ENCODE data around the gene ZNF655. TPM values are rescaled to one million over a fixed set of nuclear protein-coding genes. Genes with fewer than 3 reads are reported as not detected.
"Not testable (repeated sequence)": the region's sequence is repeated elsewhere in the genome, so short reads cannot be mapped to it uniquely, and the experiment has no call there.

ZNF655 gene
- total and polyA plus RNA-seq, 7 experiments from 2014 or later: 65.8 to 165 (median 150) TPM

DNA sequence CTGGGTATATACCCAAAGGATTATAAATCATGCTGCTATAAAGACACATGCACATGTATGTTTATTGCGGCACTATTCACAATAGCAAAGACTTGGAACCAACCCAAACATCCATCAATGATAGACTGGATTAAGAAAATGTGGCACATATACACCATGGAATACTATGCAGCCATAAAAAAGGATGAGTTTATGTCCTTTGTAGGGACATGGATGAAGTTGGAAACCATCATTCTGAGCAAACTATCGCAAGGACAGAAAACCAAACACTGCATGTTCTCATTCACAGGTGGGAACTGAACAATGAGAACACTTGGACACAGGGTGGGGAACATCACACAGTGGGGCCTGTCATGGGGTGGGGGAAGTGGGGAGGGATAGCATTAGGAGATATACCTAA, 8.9 kb upstream of the ZNF655 start:
- H3K4me1 ChIP-seq (ENCODE audit: control insufficient read depth in 2 of 2, insufficient read depth in 2 of 2, low read length in 2 of 2): peaks cover 11 to 15% of the 10 kb centered on the region in 2 donors
- Mint-ChIP-seq H3K9me3 (peaks cover 3 to 21% (median 5%) of the 10 kb centered on the region in 11 donors), H3K4me1 (peaks cover 11 to 42% (median 34%) of the 10 kb centered on the region in 7 donors), H3K36me3 (peaks cover 6 to 48% (median 23%) of the 10 kb centered on the region in 5 donors), H3K27ac (peak overlapping the region in 1 of 9 donors; percentile 51)
- H3K9me3 ChIP-seq (ENCODE audit: control insufficient read depth in 2 of 3, low read length in 3 of 3); intact Hi-C loops (cut with micrococcal nuclease); CTCF ChIA-PET; H3K27me3 Mint-ChIP-seq; DNase-seq; H3K27me3 ChIP-seq (ENCODE audit: control insufficient read depth in 2 of 2, insufficient read depth in 2 of 2, low read length in 2 of 2); ATAC-seq; H3K4me3 Mint-ChIP-seq; H3K27ac ChIP-seq (ENCODE audit: low read depth, low read length); H3K4me3 ChIP-seq (ENCODE audit: low read length): not testable (repeated sequence)
- H3K36me3 ChIP-seq (ENCODE audit: control insufficient read depth in 2 of 3, insufficient read depth in 3 of 3, low read length in 3 of 3): peaks cover 0 to 19% (median 0%) of the 10 kb centered on the region in 3 experiments
- POLR2A ChIA-PET: interaction anchor here (0.6 to 1.7 kb wide), 2 partner anchors 9 to 609 kb away, joined by 3 to 10 read pairs; partner anchors contain the start of gene ZNF655

DNA sequence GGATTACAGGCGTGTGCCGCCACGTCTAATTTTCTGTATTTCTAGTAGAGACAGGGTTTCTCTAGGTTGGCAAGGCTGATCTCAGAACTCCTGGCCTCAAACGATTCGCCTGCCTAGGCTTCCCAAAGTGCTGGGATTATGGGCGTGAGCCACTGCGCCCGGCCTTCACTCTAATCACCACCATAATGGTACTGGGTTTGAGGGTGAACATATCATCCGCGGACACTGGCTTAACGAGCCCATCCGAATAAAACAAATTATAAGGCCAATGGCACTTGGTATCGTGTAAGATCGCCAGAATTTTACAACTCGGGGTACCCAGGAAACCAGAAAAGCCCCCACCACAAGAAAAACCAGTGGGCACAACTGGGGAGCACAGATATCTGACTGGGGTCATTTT, 7.1 kb upstream of the ZNF655 start:
- H3K9me3 ChIP-seq (ENCODE audit: control insufficient read depth in 2 of 3, low read length in 3 of 3): no peaks in the 10 kb centered on the region
- peak overlapping the region; percentile 95 for H3K27ac ChIP-seq (ENCODE audit: low read depth, low read length)
- peak in 3 of 9 donors; percentile 8 to 13 (median 9) for DNase-seq
- Mint-ChIP-seq H3K27ac (peak overlapping the region; percentile 73 to 98 (median 95)), H3K27me3 (no peaks in the 10 kb centered on the region), H3K9me3 (peaks cover 3 to 18% (median 4%) of the 10 kb centered on the region in 11 donors), H3K4me1 (peaks cover 23 to 56% (median 45%) of the 10 kb centered on the region in 7 donors), H3K36me3 (peaks cover 6 to 59% (median 26%) of the 10 kb centered on the region in 5 donors), H3K4me3 (peak overlapping the region; percentile 85 to 95 (median 90))
- CTCF ChIA-PET: no interaction called here
- intact Hi-C loops (cut with micrococcal nuclease): loop anchor here (5.0 to 10.0 kb wide), 2 partner anchors 553 to 1286 kb away; partner anchors contain the start of genes AP4M1 (in 1 of the 2) and MCM7 (in 1 of the 2)
- peak; percentile 3 for ATAC-seq
- H3K27me3 ChIP-seq (ENCODE audit: control insufficient read depth in 2 of 2, insufficient read depth in 2 of 2, low read length in 2 of 2): no peaks in the 10 kb centered on the region
- H3K4me3 ChIP-seq (ENCODE audit: low read length): peak overlapping the region; percentile 93
- H3K4me1 ChIP-seq (ENCODE audit: control insufficient read depth in 2 of 2, insufficient read depth in 2 of 2, low read length in 2 of 2): peaks cover 15 to 21% of the 10 kb centered on the region in 2 donors
- peaks cover 0 to 30% (median 0%) of the 10 kb centered on the region in 3 experiments for H3K36me3 ChIP-seq (ENCODE audit: control insufficient read depth in 2 of 3, insufficient read depth in 3 of 3, low read length in 3 of 3)
- POLR2A ChIA-PET: interaction anchor here (0.7 to 1.7 kb wide), 11 partner anchors 8 to 368 kb away, joined by 3 to 12 read pairs (median 5); partner anchors contain the start of genes TRIM4, ZKSCAN5, ZNF394 and ZNF655

- Histone ChIP-seq H3K36me3 (ENCODE audit: control insufficient read depth in 2 of 3, insufficient read depth in 3 of 3, low read length in 3 of 3) (peaks cover 0 to 30% (median 0%) of the 10 kb centered on the region in 3 experiments), H3K27me3 (ENCODE audit: control insufficient read depth in 2 of 2, insufficient read depth in 2 of 2, low read length in 2 of 2) (no peaks in the 10 kb centered on the region), H3K27ac (ENCODE audit: low read depth, low read length) (peak within 1 kb of the TSS; percentile 95), H3K4me3 (ENCODE audit: low read length) (peak within 1 kb of the TSS; percentile 93), H3K4me1 (ENCODE audit: control insufficient read depth in 2 of 2, insufficient read depth in 2 of 2, low read length in 2 of 2) (peaks cover 17 to 23% of the 10 kb centered on the region in 2 donors), H3K9me3 (ENCODE audit: control insufficient read depth in 2 of 3, low read length in 3 of 3) (no peaks in the 10 kb centered on the region)
- peak; percentile 62 to 88 (median 83) for DNase-seq
- Mint-ChIP-seq H3K36me3 (peaks cover 6 to 54% (median 21%) of the 10 kb centered on the region in 5 donors), H3K27me3 (no peaks in the 10 kb centered on the region), H3K4me3 (peak within 1 kb of the TSS; percentile 85 to 95 (median 90)), H3K9me3 (peaks cover 3 to 15% (median 4%) of the 10 kb centered on the region in 11 donors), H3K27ac (peak within 1 kb of the TSS; percentile 73 to 98 (median 95)), H3K4me1 (peaks cover 23 to 62% (median 48%) of the 10 kb centered on the region in 7 donors)
- ChIA-PET CTCF (interaction anchor here (0.6 kb wide), 1 partner anchor 439 kb away, joined by 3 read pairs; no protein-coding TSS in a partner anchor), POLR2A (interaction anchor here (0.6 to 1.4 kb wide), 12 partner anchors 9 to 1062 kb away, joined by 3 to 12 read pairs (median 4); partner anchors contain the start of genes TRIM4, ZKSCAN5, ZNF394 and ZSCAN25)
- peak; percentile 99 for ATAC-seq
- intact Hi-C loops (cut with micrococcal nuclease): loop anchor here (1.0 to 10.0 kb wide), 7 partner anchors 48 to 1285 kb away; partner anchors contain the start of genes ZKSCAN5 (in 2 of the 2), ZNF394 (in 2 of the 2), AP4M1 (in 1 of the 2) and BUD31 (in 1 of the 2)
Observed at GRCh38 chr7:99551767-99552463, 6.5 kb upstream of the ZNF655 start, which contains the start of gene FAM200A. Gene FAM200A (minus strand): TSS chr7:99552114. CDS start chr7:99548407, 3,707 bp downstream.

GRCh38 chr7:99553039-99553438, 5.4 kb upstream of the ZNF655 start:
- Mint-ChIP-seq H3K36me3 (peaks cover 4 to 53% (median 15%) of the 10 kb centered on the region in 5 donors), H3K4me1 (peaks cover 23 to 73% (median 59%) of the 10 kb centered on the region in 7 donors), H3K4me3 (peak overlapping the region; percentile 23 to 92 (median 48)), H3K27ac (peak overlapping the region in 8 of 9 donors; percentile 20 to 98 (median 68)), H3K27me3 (no peaks in the 10 kb centered on the region), H3K9me3 (peaks cover 2 to 12% (median 3%) of the 10 kb centered on the region in 11 donors)
- Histone ChIP-seq H3K27ac (ENCODE audit: low read depth, low read length) (peak overlapping the region; percentile 24), H3K4me1 (ENCODE audit: control insufficient read depth in 2 of 2, insufficient read depth in 2 of 2, low read length in 2 of 2) (peaks cover 25 to 29% of the 10 kb centered on the region in 2 donors), H3K27me3 (ENCODE audit: control insufficient read depth in 2 of 2, insufficient read depth in 2 of 2, low read length in 2 of 2) (no peaks in the 10 kb centered on the region), H3K4me3 (ENCODE audit: low read length) (no peak overlapping the region), H3K9me3 (ENCODE audit: control insufficient read depth in 2 of 3, low read length in 3 of 3) (no peaks in the 10 kb centered on the region), H3K36me3 (ENCODE audit: control insufficient read depth in 2 of 3, insufficient read depth in 3 of 3, low read length in 3 of 3) (peaks cover 0 to 21% (median 0%) of the 10 kb centered on the region in 3 experiments)
- DNase-seq (no peak), ATAC-seq (no peak)
- intact Hi-C loops (cut with micrococcal nuclease): loop anchor here (5.0 to 10.0 kb wide), 2 partner anchors 552 to 1284 kb away; partner anchors contain the start of genes AP4M1 (in 1 of the 2) and MCM7 (in 1 of the 2)
- ChIA-PET CTCF (no interaction called here), POLR2A (no interaction called here)

- Histone ChIP-seq H3K27me3 (ENCODE audit: control insufficient read depth in 2 of 2, insufficient read depth in 2 of 2, low read length in 2 of 2) (no peaks in the 10 kb centered on the region), H3K4me3 (ENCODE audit: low read length) (no peak overlapping the region), H3K9me3 (ENCODE audit: control insufficient read depth in 2 of 3, low read length in 3 of 3) (no peaks in the 10 kb centered on the region), H3K4me1 (ENCODE audit: control insufficient read depth in 2 of 2, insufficient read depth in 2 of 2, low read length in 2 of 2) (peaks cover 33 to 34% of the 10 kb centered on the region in 2 donors), H3K27ac (ENCODE audit: low read depth, low read length) (peak overlapping the region; percentile 42), H3K36me3 (ENCODE audit: control insufficient read depth in 2 of 3, insufficient read depth in 3 of 3, low read length in 3 of 3) (peaks cover 0 to 23% (median 0%) of the 10 kb centered on the region in 3 experiments)
- CTCF ChIA-PET: no interaction called here
- Mint-ChIP-seq H3K27ac (peak overlapping the region in 7 of 9 donors; percentile 23 to 81 (median 55)), H3K36me3 (peaks cover 0 to 39% (median 7%) of the 10 kb centered on the region in 5 donors), H3K9me3 (peaks cover 0 to 4% (median 0%) of the 10 kb centered on the region in 11 donors), H3K4me1 (peaks cover 23 to 72% (median 54%) of the 10 kb centered on the region in 7 donors), H3K27me3 (no peaks in the 10 kb centered on the region), H3K4me3 (peak overlapping the region in 4 of 10 donors; percentile 6 to 21 (median 10))
- DNase-seq (no peak), ATAC-seq (no peak)
- intact Hi-C loops (cut with micrococcal nuclease): loop anchor here (5.0 to 10.0 kb wide), 4 partner anchors 413 to 1282 kb away; partner anchors contain the start of genes AP4M1 (in 1 of the 2), MCM7 (in 1 of the 2), SMURF1 (in 1 of the 2) and ZNF3 (in 1 of the 2)
- POLR2A ChIA-PET: no interaction called here
Observed at GRCh38 chr7:99554939-99555338, 3.5 kb upstream of the ZNF655 start.

DNA sequence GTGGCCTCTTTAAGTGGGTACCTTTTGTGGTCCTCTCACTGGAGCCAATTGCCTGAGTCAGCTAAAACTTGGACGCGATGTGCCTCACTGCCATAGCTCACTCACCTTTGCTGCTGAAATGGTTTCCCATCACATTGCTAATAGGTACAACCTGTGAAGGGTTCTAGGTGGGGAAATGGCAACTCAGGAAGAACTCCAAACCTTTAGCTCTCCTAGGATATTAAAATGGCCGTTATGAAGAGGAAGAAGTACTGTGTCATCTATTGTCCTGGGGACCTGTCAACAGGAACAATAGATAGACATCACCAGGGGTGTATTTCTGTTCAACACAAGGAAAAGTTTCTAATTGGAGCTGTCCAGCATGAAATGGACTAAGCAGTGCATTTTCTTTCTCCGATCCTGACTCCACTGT, 1.2 kb upstream of the ZNF655 start:
- Histone ChIP-seq H3K27me3 (ENCODE audit: control insufficient read depth in 2 of 2, insufficient read depth in 2 of 2, low read length in 2 of 2) (no peaks in the 10 kb centered on the region), H3K27ac (ENCODE audit: low read depth, low read length) (peak overlapping the region; percentile 99), H3K4me3 (ENCODE audit: low read length) (peak overlapping the region; percentile 85), H3K4me1 (ENCODE audit: control insufficient read depth in 2 of 2, insufficient read depth in 2 of 2, low read length in 2 of 2) (peaks cover 29 to 30% of the 10 kb centered on the region in 2 donors), H3K36me3 (ENCODE audit: control insufficient read depth in 2 of 3, insufficient read depth in 3 of 3, low read length in 3 of 3) (peaks cover 0 to 37% (median 10%) of the 10 kb centered on the region in 3 experiments), H3K9me3 (ENCODE audit: control insufficient read depth in 2 of 3, low read length in 3 of 3) (no peaks in the 10 kb centered on the region)
- intact Hi-C loops (cut with micrococcal nuclease): loop anchor here (5.0 to 10.0 kb wide), 3 partner anchors 415 to 548 kb away; partner anchors contain the start of genes AP4M1 (in 1 of the 2), MCM7 (in 1 of the 2), SMURF1 (in 1 of the 2) and ZNF3 (in 1 of the 2)
- Mint-ChIP-seq H3K4me1 (peaks cover 28 to 75% (median 62%) of the 10 kb centered on the region in 7 donors), H3K27ac (peak overlapping the region; percentile 95 to 100 (median 99)), H3K4me3 (peak overlapping the region; percentile 94 to 100 (median 97)), H3K36me3 (peaks cover 3 to 51% (median 14%) of the 10 kb centered on the region in 5 donors), H3K9me3 (no peaks in the 10 kb centered on the region), H3K27me3 (no peaks in the 10 kb centered on the region)
- ChIA-PET CTCF (interaction anchor here (0.7 to 0.8 kb wide), 2 partner anchors 259 to 531 kb away, joined by 3 to 4 read pairs; no protein-coding TSS in a partner anchor), POLR2A (interaction anchor here (0.6 to 4.6 kb wide), 17 partner anchors 8 to 780 kb away, joined by 3 to 52 read pairs (median 4); partner anchors contain the start of genes ATP5MF, BUD31, COPS6 and CPSF4)
- no peak for DNase-seq
- ATAC-seq: no peak
